ENCODE measurements around the gene CORIN.

The CORIN gene

DNA sequence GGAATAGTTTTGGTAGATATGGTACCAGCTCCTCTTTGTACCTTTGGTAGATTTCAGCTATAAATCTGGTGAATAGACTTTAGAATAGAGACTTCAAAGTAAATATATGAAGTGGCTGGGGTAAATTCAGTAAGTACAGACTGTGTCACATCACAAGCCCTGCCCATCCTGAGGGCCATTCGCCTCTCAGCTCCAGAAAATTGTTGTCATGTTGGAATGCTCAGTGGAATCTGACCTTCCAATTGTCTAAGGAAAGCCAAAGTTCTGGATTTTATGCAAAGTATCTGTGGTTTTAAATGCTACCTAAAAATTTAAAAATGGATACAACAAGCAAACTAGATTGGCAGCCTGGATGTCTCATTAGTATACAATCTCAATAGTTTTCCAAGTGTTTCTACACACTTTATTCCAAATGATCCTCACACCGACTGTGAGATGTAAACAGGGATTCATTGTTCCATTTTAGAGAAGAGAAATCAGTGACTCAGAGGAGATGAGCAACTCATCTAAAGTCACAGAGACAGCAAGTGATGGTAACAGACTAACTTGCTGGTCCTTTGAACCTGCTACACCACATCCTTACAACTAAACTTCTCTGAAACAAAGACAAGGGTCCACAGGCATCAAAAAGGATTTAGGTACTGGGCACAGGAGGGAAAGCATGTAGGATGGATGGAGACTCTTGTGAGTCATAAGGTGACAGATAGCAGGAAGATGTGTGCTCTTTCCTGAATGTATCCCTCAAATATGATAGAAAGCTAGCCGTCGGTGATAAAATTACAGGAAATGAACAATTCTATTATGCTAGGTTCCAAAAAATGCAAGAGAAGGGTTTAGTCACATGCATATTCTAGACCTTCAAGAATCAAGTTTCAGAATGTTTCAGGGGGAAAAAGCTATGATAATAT lies 225.5 kb downstream of the CORIN start:
- TF ChIP-seq, protein P1, sequence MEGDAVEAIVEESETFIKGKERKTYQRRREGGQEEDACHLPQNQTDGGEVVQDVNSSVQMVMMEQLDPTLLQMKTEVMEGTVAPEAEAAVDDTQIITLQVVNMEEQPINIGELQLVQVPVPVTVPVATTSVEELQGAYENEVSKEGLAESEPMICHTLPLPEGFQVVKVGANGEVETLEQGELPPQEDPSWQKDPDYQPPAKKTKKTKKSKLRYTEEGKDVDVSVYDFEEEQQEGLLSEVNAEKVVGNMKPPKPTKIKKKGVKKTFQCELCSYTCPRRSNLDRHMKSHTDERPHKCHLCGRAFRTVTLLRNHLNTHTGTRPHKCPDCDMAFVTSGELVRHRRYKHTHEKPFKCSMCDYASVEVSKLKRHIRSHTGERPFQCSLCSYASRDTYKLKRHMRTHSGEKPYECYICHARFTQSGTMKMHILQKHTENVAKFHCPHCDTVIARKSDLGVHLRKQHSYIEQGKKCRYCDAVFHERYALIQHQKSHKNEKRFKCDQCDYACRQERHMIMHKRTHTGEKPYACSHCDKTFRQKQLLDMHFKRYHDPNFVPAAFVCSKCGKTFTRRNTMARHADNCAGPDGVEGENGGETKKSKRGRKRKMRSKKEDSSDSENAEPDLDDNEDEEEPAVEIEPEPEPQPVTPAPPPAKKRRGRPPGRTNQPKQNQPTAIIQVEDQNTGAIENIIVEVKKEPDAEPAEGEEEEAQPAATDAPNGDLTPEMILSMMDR (IDR thresholded peaks at IDR 0.05; ENCODE audit: low read depth, low read length) = no peak
- DNase-seq (ENCODE audit: extremely low read depth, low read depth) = no peak

DNA sequence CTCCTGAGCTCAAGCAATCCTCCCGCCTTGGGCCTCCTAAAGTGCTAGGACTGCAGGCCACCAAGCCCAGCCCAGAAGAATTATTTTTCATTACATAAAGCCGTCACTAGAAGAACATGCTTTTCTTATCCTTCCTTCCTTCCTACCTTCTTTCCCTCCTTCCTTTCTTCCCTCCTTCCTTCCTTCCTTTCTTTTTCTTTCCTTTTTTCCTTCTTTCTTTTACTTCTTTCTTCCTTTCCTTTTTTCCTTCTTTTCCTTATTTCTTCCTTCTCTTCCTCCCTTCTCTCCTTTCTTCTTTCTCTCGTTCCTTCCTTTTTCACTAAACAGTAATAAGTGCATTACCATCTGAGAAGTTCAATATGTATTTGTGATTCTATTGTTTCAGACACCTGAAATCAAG lies 231.4 kb downstream of the CORIN start:
- DNase-seq (ENCODE audit: extremely low read depth, low read depth) = no peak
- TF ChIP-seq, protein P1 (IDR thresholded peaks at IDR 0.05; ENCODE audit: low read depth, low read length) = no peak

DNA sequence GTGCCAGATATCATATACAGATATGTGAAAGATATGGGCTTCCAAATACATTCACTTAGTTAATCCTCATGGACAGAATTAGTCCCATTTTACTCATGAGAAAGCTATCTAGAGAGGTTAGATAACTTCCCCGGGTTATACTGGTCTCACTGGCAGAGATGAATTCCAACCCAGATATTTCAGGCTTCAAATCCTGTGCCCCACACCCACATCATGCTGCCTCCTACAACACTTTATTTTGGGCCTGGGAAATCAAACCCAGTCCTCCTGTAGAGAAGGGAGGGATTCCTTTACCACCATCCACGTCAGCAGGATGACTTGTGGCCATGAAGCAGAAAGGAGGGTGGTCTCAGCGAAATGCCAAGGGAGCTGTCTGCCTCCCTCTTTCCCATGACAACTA lies 239.0 kb downstream of the CORIN start:
- TF ChIP-seq, protein P1 (IDR thresholded peaks at IDR 0.05; ENCODE audit: low read depth, low read length) = no peak
- no peak for DNase-seq (ENCODE audit: extremely low read depth, low read depth)

DNA sequence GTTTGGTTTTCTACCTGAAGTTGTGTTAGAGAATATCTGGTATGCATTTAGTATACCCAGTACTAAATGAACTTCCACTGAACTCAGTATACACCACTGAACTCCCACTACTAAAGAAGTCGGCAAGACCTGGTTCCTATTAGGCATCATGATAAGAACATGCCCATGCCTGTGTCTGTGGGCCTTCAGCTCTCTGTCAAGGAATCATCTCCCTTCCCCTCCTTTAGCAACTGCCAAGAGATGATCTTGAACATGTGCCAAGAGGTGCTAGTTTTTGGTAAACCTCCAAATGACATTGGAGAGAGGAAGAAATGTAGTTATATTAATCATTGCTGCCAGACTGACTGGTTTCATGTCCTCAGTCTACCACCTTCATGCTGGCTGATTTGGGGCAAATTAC lies 239.5 kb downstream of the CORIN start:
- DNase-seq (ENCODE audit: extremely low read depth, low read depth) = no peak
- TF ChIP-seq, protein P1 (IDR thresholded peaks at IDR 0.05; ENCODE audit: low read depth, low read length) = no peak

DNA sequence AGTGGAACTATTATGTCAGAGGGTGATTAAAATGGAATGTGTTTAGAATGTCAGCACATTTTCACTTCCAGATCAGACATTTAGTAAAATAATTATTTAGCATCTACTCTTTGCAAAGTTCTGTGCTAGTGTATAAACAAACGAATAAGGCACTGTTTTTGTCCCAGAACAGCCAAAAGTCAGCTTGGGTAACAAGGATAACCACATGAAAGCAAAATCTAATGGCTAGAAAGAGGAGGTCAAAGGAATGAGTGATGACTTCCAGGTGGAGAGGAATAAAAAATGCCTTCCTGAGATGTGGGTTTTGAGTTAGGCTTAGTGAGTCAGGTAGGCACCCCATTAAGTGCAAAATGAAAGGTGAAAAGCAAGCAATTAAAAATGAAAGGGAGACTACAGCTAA lies 240.2 kb downstream of the CORIN start:
- no peak for DNase-seq (ENCODE audit: extremely low read depth, low read depth)
- TF ChIP-seq, protein P1 (IDR thresholded peaks at IDR 0.05; ENCODE audit: low read depth, low read length) = no peak

DNA sequence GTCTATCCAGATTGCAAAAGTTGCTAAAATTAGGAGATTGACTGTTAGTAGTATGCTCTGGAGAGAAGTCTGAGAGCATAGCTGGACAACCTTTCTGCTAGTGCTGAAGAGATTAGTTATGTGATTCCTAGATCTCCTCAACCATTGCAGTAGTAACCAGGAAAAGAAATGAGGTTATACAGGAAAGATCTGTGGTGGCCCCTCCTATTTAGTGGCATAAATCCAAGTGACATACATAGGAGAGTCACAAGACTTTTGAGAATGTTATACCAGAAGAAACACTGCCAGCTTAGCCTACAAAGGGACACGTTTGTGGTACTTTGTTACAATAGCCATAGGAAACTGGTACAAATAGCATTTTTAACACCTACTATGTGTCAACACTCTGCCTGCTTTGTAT lies 247.5 kb downstream of the CORIN start:
- DNase-seq (ENCODE audit: extremely low read depth, low read depth) = no peak
- TF ChIP-seq, protein P1 (IDR thresholded peaks at IDR 0.05; ENCODE audit: low read depth, low read length) = no peak

DNA sequence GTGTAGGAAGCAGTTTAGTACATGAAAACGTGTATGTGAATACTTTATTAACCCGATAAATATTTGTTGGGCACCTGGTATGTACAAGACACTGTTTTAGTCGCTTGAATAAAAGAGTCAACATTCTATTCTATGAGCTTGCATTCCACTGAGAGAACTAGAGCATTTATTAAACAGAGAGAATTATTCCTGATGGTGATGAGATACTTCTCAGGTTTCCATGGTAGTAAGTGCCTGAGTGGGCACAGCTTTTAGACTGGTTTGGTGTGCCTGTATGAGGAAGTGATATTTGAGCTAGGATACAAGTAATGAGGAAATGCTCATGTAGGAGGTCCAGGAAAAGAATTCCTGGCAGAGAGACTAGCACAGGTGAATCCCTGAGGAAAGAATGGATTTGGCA lies 258.6 kb downstream of the CORIN start:
- DNase-seq (ENCODE audit: extremely low read depth, low read depth) = no peak
- TF ChIP-seq, protein P1 (IDR thresholded peaks at IDR 0.05; ENCODE audit: low read depth, low read length) = no peak
